Breast epithelium (tissue), 4 donors: Measurements from ENCODE around the gene ALG10B. TPM values are rescaled to one million over a fixed set of nuclear protein-coding genes. Genes with fewer than 3 reads are reported as not detected.

Experiments used
- DNase-seq, 2 donors: peaks; one replicate each; pipeline ENCODE4 v3.0.0-alpha.2; 2019; ENCODE audit warnings: low spot score in 2 of 2
- H3K27ac ChIP-seq, 2 donors: fragments of 200-600 bp; sonication (generic) in 1 of 2; one replicate each; pipeline ENCODE4 v1.5.1; 2016 to 2019; ENCODE audit warnings: mild to moderate bottlenecking in 1 of 2
- H3K27me3 ChIP-seq, 2 donors: fragments of 200-600 bp; sonication (generic) in 1 of 2; one replicate each; pipeline versions ENCODE4 v1.5.1 to v1.6.0; 2017 to 2019; ENCODE audit warnings: control low read depth in 1 of 2, mild to moderate bottlenecking in 1 of 2
- H3K36me3 ChIP-seq: fragments of 200-600 bp; one replicate; pipeline ENCODE4 v1.5.1; 2019
- H3K4me1 ChIP-seq, 2 donors: fragments of 200-600 bp; sonication (generic); one replicate each; pipeline ENCODE4 v1.5.1; 2016 to 2019; ENCODE audit warnings: control low read depth in 1 of 2
- H3K4me3 ChIP-seq, 3 donors: fragments of 200-600 bp; sonication (generic); 1 replicate in 2 of 3; 2 replicates in 1 of 3; pipeline ENCODE4 v1.5.1; 2016 to 2019; ENCODE audit warnings: mild to moderate bottlenecking in 3 of 3, moderate library complexity in 2 of 3
- H3K9me3 ChIP-seq, 2 donors: fragments of 200-600 bp; sonication (generic) in 1 of 2; one replicate each; pipeline ENCODE4 v1.5.1; 2016 to 2019; ENCODE audit warnings: control low read depth in 1 of 2
- POLR2A ChIP-seq: fragments of 450-650 bp; IDR thresholded peaks from one replicate; pipeline ENCODE4 v1.6.1; 2016; ENCODE audit warnings: antibody characterized with exemption, mild to moderate bottlenecking, moderate library complexity
- POLR2AphosphoS5 ChIP-seq, 3 donors: sonication (generic); formaldehyde crosslinking; IDR thresholded peaks; one replicate each; pipeline ENCODE4 v1.6.1; 2017; ENCODE audit warnings: antibody characterized with exemption in 3 of 3
- intact Hi-C: fragments of 100-400 bp; cut with DNase I; formaldehyde crosslinking; loops from one replicate; pipeline ENCODE4 v1.15.1; 2023; ENCODE audit warnings: low total_unique reads
- total RNA-seq, 3 donors: library from RNA; depleted of rRNA; stranded (reverse); fragments of >200 nt; gene quantifications; one replicate each; pipeline ENCODE4 v1.1.0, GENCODE V29; 2016
- TF ChIP-seq, protein P1 (sequence below), 3 donors: fragments of 450-650 bp; IDR thresholded peaks; one replicate each; pipeline ENCODE4 v1.5.1; 2016 to 2017; ENCODE audit warnings: antibody characterized with exemption in 3 of 3, mild to moderate bottlenecking in 3 of 3, moderate library complexity in 3 of 3

ALG10B gene
- total RNA-seq: 1 to 10 TPM; 4.6 to 7.5 (median 5.9) TPM

- H3K27me3 ChIP-seq: no peaks in the 10 kb centered on the region
- no peaks in the 10 kb centered on the region for H3K4me1 ChIP-seq
- intact Hi-C loops: no loop called here
- H3K36me3 ChIP-seq: no peaks in the 10 kb centered on the region
- DNase-seq: peak; percentile 92
- H3K9me3 ChIP-seq: no peaks in the 10 kb centered on the region
- peak within 1 kb of the TSS; percentile 86 to 95 for H3K27ac ChIP-seq
- TF ChIP-seq POLR2A (no peak), POLR2AphosphoS5 (IDR thresholded peaks at IDR 0.05) (peak in 1 of 3 donors; percentile 67)
- TF ChIP-seq, protein P1, sequence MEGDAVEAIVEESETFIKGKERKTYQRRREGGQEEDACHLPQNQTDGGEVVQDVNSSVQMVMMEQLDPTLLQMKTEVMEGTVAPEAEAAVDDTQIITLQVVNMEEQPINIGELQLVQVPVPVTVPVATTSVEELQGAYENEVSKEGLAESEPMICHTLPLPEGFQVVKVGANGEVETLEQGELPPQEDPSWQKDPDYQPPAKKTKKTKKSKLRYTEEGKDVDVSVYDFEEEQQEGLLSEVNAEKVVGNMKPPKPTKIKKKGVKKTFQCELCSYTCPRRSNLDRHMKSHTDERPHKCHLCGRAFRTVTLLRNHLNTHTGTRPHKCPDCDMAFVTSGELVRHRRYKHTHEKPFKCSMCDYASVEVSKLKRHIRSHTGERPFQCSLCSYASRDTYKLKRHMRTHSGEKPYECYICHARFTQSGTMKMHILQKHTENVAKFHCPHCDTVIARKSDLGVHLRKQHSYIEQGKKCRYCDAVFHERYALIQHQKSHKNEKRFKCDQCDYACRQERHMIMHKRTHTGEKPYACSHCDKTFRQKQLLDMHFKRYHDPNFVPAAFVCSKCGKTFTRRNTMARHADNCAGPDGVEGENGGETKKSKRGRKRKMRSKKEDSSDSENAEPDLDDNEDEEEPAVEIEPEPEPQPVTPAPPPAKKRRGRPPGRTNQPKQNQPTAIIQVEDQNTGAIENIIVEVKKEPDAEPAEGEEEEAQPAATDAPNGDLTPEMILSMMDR (IDR thresholded peaks at IDR 0.05): peak; percentile 34 to 67 (median 48)
- H3K4me3 ChIP-seq: peak within 1 kb of the TSS; percentile 71 to 74 (median 72)
Measured at GRCh38 chr12:38316391-38317129, at the start of gene ALG10B. TSS of gene ALG10B (plus strand) at chr12:38316774. CDS start at chr12:38316894, 120 bp downstream.

DNA sequence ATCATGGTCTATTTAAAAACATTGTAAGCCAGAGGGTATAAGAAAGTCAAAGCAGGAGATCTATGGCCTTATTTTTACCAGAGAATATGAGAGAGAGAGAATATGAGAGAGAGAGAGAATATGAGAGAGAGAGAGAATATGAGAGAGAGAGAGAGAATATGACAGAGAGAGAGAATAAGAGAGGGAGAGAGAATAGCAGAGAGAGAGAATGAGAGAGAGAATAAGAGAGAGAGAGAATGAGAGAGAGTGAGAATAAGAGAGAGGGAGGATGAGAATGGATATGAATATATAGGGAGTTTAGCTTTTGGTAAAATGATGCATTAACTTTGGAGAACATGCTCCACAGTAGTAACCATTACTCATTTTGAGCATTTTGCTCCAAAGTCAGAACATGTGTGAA is 48.0 kb upstream of the ALG10B start:
- Histone ChIP-seq H3K4me1 (no peaks in the 10 kb centered on the region), H3K27ac (no peak overlapping the region), H3K4me3 (no peak overlapping the region), H3K9me3 (no peaks in the 10 kb centered on the region), H3K27me3 (no peaks in the 10 kb centered on the region), H3K36me3 (no peaks in the 10 kb centered on the region)
- intact Hi-C loops: no loop called here
- TF ChIP-seq POLR2A: no peak
- no peak for TF ChIP-seq POLR2AphosphoS5 (IDR thresholded peaks at IDR 0.05)
- TF ChIP-seq, protein P1 (IDR thresholded peaks at IDR 0.05): no peak
- DNase-seq: no peak

DNA sequence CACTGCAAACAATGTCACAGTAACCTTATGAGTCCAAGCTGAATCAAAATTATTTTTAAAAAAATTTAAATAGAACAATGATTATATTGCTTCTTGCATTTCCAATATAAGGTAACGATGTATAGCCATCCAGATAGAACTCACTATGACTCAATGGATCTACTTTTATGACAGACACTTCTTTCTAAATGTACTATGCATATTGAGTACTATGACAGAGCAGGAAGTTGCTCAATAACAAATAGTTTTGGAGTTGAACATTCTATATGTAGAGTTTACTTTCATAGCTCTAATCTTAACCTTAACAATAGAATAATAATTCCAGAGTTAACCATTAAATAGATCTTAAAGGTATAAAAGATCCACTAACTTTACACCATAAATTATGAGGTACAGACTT is 46.7 kb upstream of the ALG10B start:
- Histone ChIP-seq H3K36me3 (no peaks in the 10 kb centered on the region), H3K4me3 (no peak overlapping the region), H3K27ac (no peak overlapping the region), H3K27me3 (no peaks in the 10 kb centered on the region), H3K4me1 (no peaks in the 10 kb centered on the region), H3K9me3 (no peaks in the 10 kb centered on the region)
- intact Hi-C loops: no loop called here
- TF ChIP-seq, protein P1 (IDR thresholded peaks at IDR 0.05): no peak
- TF ChIP-seq POLR2AphosphoS5 (IDR thresholded peaks at IDR 0.05) (no peak), POLR2A (no peak)
- DNase-seq: no peak

- no peaks in the 10 kb centered on the region for H3K9me3 ChIP-seq
- no peak for DNase-seq
- TF ChIP-seq POLR2A: no peak
- TF ChIP-seq, protein P1 (IDR thresholded peaks at IDR 0.05): no peak
- TF ChIP-seq POLR2AphosphoS5 (IDR thresholded peaks at IDR 0.05): no peak
- H3K27ac ChIP-seq: no peak overlapping the region
- no peaks in the 10 kb centered on the region for H3K36me3 ChIP-seq
- intact Hi-C loops: no loop called here
- no peaks in the 10 kb centered on the region for H3K27me3 ChIP-seq
- no peaks in the 10 kb centered on the region for H3K4me1 ChIP-seq
- H3K4me3 ChIP-seq: no peak overlapping the region
Measured at GRCh38 chr12:38279756-38280155, 36.8 kb upstream of the ALG10B start.

DNA sequence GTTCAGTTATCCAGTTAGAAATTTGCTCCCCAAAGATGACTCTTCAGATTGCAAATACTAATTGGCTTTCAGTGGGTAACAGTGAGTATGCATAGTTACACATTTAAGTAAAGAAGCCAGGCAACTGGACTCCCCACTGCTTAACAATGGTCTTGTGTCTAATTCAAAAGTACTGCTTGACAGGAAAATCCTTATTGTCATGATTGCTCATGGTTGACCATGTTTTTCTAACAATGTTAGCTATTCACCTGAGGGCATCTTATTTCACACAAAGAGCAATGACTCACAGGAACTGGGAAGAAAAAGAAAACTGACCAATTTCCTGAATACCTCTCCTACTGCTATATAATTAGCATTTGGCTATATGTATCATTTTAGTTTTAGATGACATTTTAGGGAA is 33.7 kb upstream of the ALG10B start:
- DNase-seq: no peak
- TF ChIP-seq POLR2A (no peak), POLR2AphosphoS5 (IDR thresholded peaks at IDR 0.05) (no peak)
- TF ChIP-seq, protein P1 (IDR thresholded peaks at IDR 0.05): no peak
- Histone ChIP-seq H3K27ac (no peak overlapping the region), H3K27me3 (no peaks in the 10 kb centered on the region), H3K4me3 (no peak overlapping the region), H3K4me1 (no peaks in the 10 kb centered on the region), H3K36me3 (no peaks in the 10 kb centered on the region), H3K9me3 (no peaks in the 10 kb centered on the region)
- intact Hi-C loops: no loop called here
